Measurements from ENCODE around the gene HIVEP3.
A peak's percentile ranks its signal among the peaks of the same experiment; 100 is the strongest.

Gene HIVEP3

GRCh38 chr1:41622859-41623732 lies 295.6 kb downstream of the HIVEP3 start:
- H3K36me3 ChIP-seq (ENCODE audit: insufficient read depth, insufficient read length, low read length): peaks cover under 1% of the 10 kb centered on the region
- H3K27me3 ChIP-seq (ENCODE audit: insufficient read depth, insufficient read length): no peaks in the 10 kb centered on the region
- peak overlapping the region; percentile 6 for H3K9ac ChIP-seq (ENCODE audit: insufficient read length, low read depth)
- no peaks in the 10 kb centered on the region for H3K9me3 ChIP-seq (ENCODE audit: insufficient read depth, low read length)
- TF ChIP-seq SUZ12 (IDR thresholded peaks at IDR 0.05; ENCODE audit: extremely low read depth, insufficient read depth, insufficient read length): no peak
- no peak for TF ChIP-seq ZNF274 (IDR thresholded peaks at IDR 0.05; ENCODE audit: low read depth, low read length)
- no peak for TF ChIP-seq YY1 (IDR thresholded peaks at IDR 0.05; ENCODE audit: insufficient read depth, insufficient read length)
- no peak for DNase-seq (ENCODE audit: low read depth, low spot score)
- peaks cover 37% of the 10 kb centered on the region for H3K4me1 ChIP-seq (ENCODE audit: insufficient read depth, insufficient read length)
- no peak overlapping the region for H3K4me3 ChIP-seq (ENCODE audit: insufficient read length, low read depth)

GRCh38 chr1:41622402-41622801 lies 296.3 kb downstream of the HIVEP3 start:
- DNase-seq (ENCODE audit: low read depth, low spot score): no peak
- Histone ChIP-seq H3K9ac (ENCODE audit: insufficient read length, low read depth) (no peak overlapping the region), H3K4me1 (ENCODE audit: insufficient read depth, insufficient read length) (peaks cover 37% of the 10 kb centered on the region), H3K27me3 (ENCODE audit: insufficient read depth, insufficient read length) (no peaks in the 10 kb centered on the region), H3K9me3 (ENCODE audit: insufficient read depth, low read length) (no peaks in the 10 kb centered on the region), H3K4me3 (ENCODE audit: insufficient read length, low read depth) (no peak overlapping the region), H3K36me3 (ENCODE audit: insufficient read depth, insufficient read length, low read length) (no peaks in the 10 kb centered on the region)
- no peak for TF ChIP-seq YY1 (IDR thresholded peaks at IDR 0.05; ENCODE audit: insufficient read depth, insufficient read length)
- no peak for TF ChIP-seq ZNF274 (IDR thresholded peaks at IDR 0.05; ENCODE audit: low read depth, low read length)

GRCh38 chr1:41621791-41622190 lies 296.9 kb downstream of the HIVEP3 start:
- no peak overlapping the region for H3K9ac ChIP-seq (ENCODE audit: insufficient read length, low read depth)
- no peaks in the 10 kb centered on the region for H3K27me3 ChIP-seq (ENCODE audit: insufficient read depth, insufficient read length)
- TF ChIP-seq ZNF274 (IDR thresholded peaks at IDR 0.05; ENCODE audit: low read depth, low read length) (no peak), YY1 (IDR thresholded peaks at IDR 0.05; ENCODE audit: insufficient read depth, insufficient read length) (no peak), SUZ12 (IDR thresholded peaks at IDR 0.05; ENCODE audit: extremely low read depth, insufficient read depth, insufficient read length) (no peak)
- DNase-seq (ENCODE audit: low read depth, low spot score): no peak
- no peaks in the 10 kb centered on the region for H3K36me3 ChIP-seq (ENCODE audit: insufficient read depth, insufficient read length, low read length)
- H3K9me3 ChIP-seq (ENCODE audit: insufficient read depth, low read length): no peaks in the 10 kb centered on the region
- peaks cover 31% of the 10 kb centered on the region for H3K4me1 ChIP-seq (ENCODE audit: insufficient read depth, insufficient read length)
- no peak overlapping the region for H3K4me3 ChIP-seq (ENCODE audit: insufficient read length, low read depth)

GRCh38 chr1:41621256-41621655 lies 297.5 kb downstream of the HIVEP3 start:
- no peak overlapping the region for H3K9ac ChIP-seq (ENCODE audit: insufficient read length, low read depth)
- H3K4me1 ChIP-seq (ENCODE audit: insufficient read depth, insufficient read length): peaks cover 30% of the 10 kb centered on the region

GRCh38 chr1:41620365-41621169 lies 298.2 kb downstream of the HIVEP3 start:
- no peaks in the 10 kb centered on the region for H3K27me3 ChIP-seq (ENCODE audit: insufficient read depth, insufficient read length)
- H3K4me3 ChIP-seq (ENCODE audit: insufficient read length, low read depth): no peak overlapping the region
- H3K36me3 ChIP-seq (ENCODE audit: insufficient read depth, insufficient read length, low read length): no peaks in the 10 kb centered on the region
- no peak for TF ChIP-seq SUZ12 (IDR thresholded peaks at IDR 0.05; ENCODE audit: extremely low read depth, insufficient read depth, insufficient read length)
- TF ChIP-seq YY1 (IDR thresholded peaks at IDR 0.05; ENCODE audit: insufficient read depth, insufficient read length): no peak
- no peak for TF ChIP-seq ZNF274 (IDR thresholded peaks at IDR 0.05; ENCODE audit: low read depth, low read length)
- peak overlapping the region; percentile 45 for H3K9ac ChIP-seq (ENCODE audit: insufficient read length, low read depth)
- H3K9me3 ChIP-seq (ENCODE audit: insufficient read depth, low read length): no peaks in the 10 kb centered on the region
- no peak for DNase-seq (ENCODE audit: low read depth, low spot score)
- peaks cover 26% of the 10 kb centered on the region for H3K4me1 ChIP-seq (ENCODE audit: insufficient read depth, insufficient read length)

More at GRCh38 chr1:41621256-41621655, 297.5 kb downstream of the HIVEP3 start:
- Histone ChIP-seq H3K9me3 (ENCODE audit: insufficient read depth, low read length) (no peaks in the 10 kb centered on the region), H3K4me3 (ENCODE audit: insufficient read length, low read depth) (no peak overlapping the region), H3K36me3 (ENCODE audit: insufficient read depth, insufficient read length, low read length) (no peaks in the 10 kb centered on the region), H3K27me3 (ENCODE audit: insufficient read depth, insufficient read length) (no peaks in the 10 kb centered on the region)
- no peak for DNase-seq (ENCODE audit: low read depth, low spot score)
- TF ChIP-seq SUZ12 (IDR thresholded peaks at IDR 0.05; ENCODE audit: extremely low read depth, insufficient read depth, insufficient read length): no peak

GRCh38 chr1:41619511-41620364 lies 299.0 kb downstream of the HIVEP3 start:
- no peak overlapping the region for H3K4me3 ChIP-seq (ENCODE audit: insufficient read length, low read depth)
- no peak for DNase-seq (ENCODE audit: low read depth, low spot score)
- TF ChIP-seq SUZ12 (IDR thresholded peaks at IDR 0.05; ENCODE audit: extremely low read depth, insufficient read depth, insufficient read length): no peak
- TF ChIP-seq ZNF274 (IDR thresholded peaks at IDR 0.05; ENCODE audit: low read depth, low read length): no peak
- no peak for TF ChIP-seq YY1 (IDR thresholded peaks at IDR 0.05; ENCODE audit: insufficient read depth, insufficient read length)
- H3K27me3 ChIP-seq (ENCODE audit: insufficient read depth, insufficient read length): no peaks in the 10 kb centered on the region
- H3K4me1 ChIP-seq (ENCODE audit: insufficient read depth, insufficient read length): peaks cover 26% of the 10 kb centered on the region
- H3K9ac ChIP-seq (ENCODE audit: insufficient read length, low read depth): peak overlapping the region; percentile 45
- H3K36me3 ChIP-seq (ENCODE audit: insufficient read depth, insufficient read length, low read length): no peaks in the 10 kb centered on the region
- no peaks in the 10 kb centered on the region for H3K9me3 ChIP-seq (ENCODE audit: insufficient read depth, low read length)
